T-helper 17 cell (primary cell): ENCODE data around the gene NDST1. TPM values are rescaled to one million over a fixed set of nuclear protein-coding genes. Genes with fewer than 3 reads are reported as not detected.

Experiments used
- ATAC-seq: fragments of 150-1000 bp; cut with Tn5 transposase; 2 replicates; pipeline ENCODE4 v1.10.0; 2021; ENCODE audit warnings: mild to moderate bottlenecking, moderate library complexity
- DNase-seq, 3 donors: peaks; one replicate each; pipeline versions ENCODE4 v3.0.0 to v3.0.0-alpha.2; 2020 to 2021
- H3K9me3 ChIP-seq: one replicate; pipeline ENCODE4 v1.7.0; 2013; ENCODE audit warnings: low read length, mild to moderate bottlenecking; ENCODE audit not compliant: control insufficient read depth, poor library complexity, severe bottlenecking
- H3K27ac Mint-ChIP-seq: one replicate; pipeline ENCODE4 v1.8.0; 2022; ENCODE audit warnings: mild to moderate bottlenecking, moderate library complexity, mixed read lengths
- H3K27me3 Mint-ChIP-seq: one replicate; pipeline ENCODE4 v1.8.0; 2022; ENCODE audit warnings: mixed read lengths
- H3K36me3 Mint-ChIP-seq: one replicate; pipeline ENCODE4 v1.8.0; 2022; ENCODE audit warnings: low read depth, mixed read lengths
- H3K4me1 Mint-ChIP-seq: one replicate; pipeline ENCODE4 v1.8.0; 2022; ENCODE audit warnings: mild to moderate bottlenecking, mixed read lengths
- H3K4me3 Mint-ChIP-seq: one replicate; pipeline ENCODE4 v1.8.0; 2022; ENCODE audit warnings: mild to moderate bottlenecking, moderate library complexity, mixed read lengths
- total RNA-seq, 4 donors: library from RNA in 2 of 4; stranded (reverse) in 2 of 4; gene quantifications; one replicate each; pipeline ENCODE4 v1.2.3 and lab custom pipeline; 2022 to 2026

The NDST1 gene
- total RNA-seq, 2 donors from 2014 or later: 2.2 to 13.7 TPM

DNA sequence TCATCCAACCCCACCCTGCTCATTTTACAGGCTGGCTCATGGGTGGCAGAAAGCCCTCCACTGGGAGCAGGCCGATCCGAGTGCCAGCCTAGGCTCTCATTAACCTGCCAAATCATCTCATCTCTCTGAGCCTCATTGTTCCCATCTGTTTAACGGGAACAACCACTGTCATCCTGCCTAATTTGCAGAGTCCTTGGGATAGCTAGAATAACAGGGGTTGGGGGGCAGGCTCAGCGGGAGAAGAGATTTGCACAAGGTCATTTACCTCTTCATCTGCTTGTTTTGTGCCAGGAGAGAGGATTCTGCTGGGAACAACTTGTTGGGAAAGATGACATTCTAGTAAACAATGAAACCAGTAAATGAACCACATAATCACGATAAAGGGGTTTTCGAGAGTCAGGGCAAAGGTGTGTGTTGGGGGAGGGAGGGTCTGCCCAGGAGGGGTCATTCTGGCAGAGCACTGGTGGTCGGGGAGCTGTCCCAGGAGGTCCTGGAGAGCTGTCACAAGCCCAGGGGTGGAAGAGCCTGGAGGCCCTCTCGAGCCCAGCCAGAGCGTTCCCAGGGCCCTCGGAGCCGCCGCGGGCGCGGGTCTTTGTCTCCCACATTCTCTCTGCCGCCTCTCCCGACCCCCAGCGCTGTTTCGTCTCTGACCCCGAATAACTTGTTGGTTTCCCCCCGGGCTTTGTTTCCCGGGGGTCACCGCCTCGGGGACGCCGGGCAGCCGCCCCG lies 22.8 kb upstream of the NDST1 start:
- Mint-ChIP-seq H3K4me1 (peaks cover 17% of the 10 kb centered on the region), H3K4me3 (peak overlapping the region; percentile 86), H3K27ac (peak overlapping the region; percentile 8), H3K27me3 (peaks cover 33% of the 10 kb centered on the region), H3K36me3 (peaks cover 6% of the 10 kb centered on the region)
- ATAC-seq (no peak), DNase-seq (no peak)
- no peaks in the 10 kb centered on the region for H3K9me3 ChIP-seq

GRCh38 chr5:150485693-150486401 lies 22.1 kb upstream of the NDST1 start:
- Mint-ChIP-seq H3K4me3 (peak overlapping the region; percentile 86), H3K36me3 (peaks cover 6% of the 10 kb centered on the region), H3K27ac (no peak overlapping the region), H3K4me1 (peaks cover 17% of the 10 kb centered on the region), H3K27me3 (peaks cover 37% of the 10 kb centered on the region)
- ATAC-seq (peak; percentile 22), DNase-seq (peak; percentile 10 to 13 (median 13))
- H3K9me3 ChIP-seq: no peaks in the 10 kb centered on the region

- peak overlapping the region; percentile 72 for H3K27ac Mint-ChIP-seq
- H3K4me1 Mint-ChIP-seq: peaks cover 19% of the 10 kb centered on the region
- peak overlapping the region; percentile 80 for H3K4me3 Mint-ChIP-seq
- ATAC-seq (peak; percentile 59), DNase-seq (peak; percentile 20 to 35 (median 29))
- H3K27me3 Mint-ChIP-seq: peaks cover 42% of the 10 kb centered on the region
- no peaks in the 10 kb centered on the region for H3K9me3 ChIP-seq
- H3K36me3 Mint-ChIP-seq: peaks cover 6% of the 10 kb centered on the region
Measured at GRCh38 chr5:150486402-150487198, 21.3 kb upstream of the NDST1 start.

- H3K9me3 ChIP-seq: no peaks in the 10 kb centered on the region
- Mint-ChIP-seq H3K27ac (peak overlapping the region; percentile 72), H3K36me3 (peaks cover 6% of the 10 kb centered on the region), H3K4me3 (peak overlapping the region; percentile 80), H3K4me1 (peaks cover 23% of the 10 kb centered on the region), H3K27me3 (peaks cover 48% of the 10 kb centered on the region)
- DNase-seq (no peak), ATAC-seq (no peak)
Measured at GRCh38 chr5:150487199-150488061, 20.5 kb upstream of the NDST1 start.

DNA sequence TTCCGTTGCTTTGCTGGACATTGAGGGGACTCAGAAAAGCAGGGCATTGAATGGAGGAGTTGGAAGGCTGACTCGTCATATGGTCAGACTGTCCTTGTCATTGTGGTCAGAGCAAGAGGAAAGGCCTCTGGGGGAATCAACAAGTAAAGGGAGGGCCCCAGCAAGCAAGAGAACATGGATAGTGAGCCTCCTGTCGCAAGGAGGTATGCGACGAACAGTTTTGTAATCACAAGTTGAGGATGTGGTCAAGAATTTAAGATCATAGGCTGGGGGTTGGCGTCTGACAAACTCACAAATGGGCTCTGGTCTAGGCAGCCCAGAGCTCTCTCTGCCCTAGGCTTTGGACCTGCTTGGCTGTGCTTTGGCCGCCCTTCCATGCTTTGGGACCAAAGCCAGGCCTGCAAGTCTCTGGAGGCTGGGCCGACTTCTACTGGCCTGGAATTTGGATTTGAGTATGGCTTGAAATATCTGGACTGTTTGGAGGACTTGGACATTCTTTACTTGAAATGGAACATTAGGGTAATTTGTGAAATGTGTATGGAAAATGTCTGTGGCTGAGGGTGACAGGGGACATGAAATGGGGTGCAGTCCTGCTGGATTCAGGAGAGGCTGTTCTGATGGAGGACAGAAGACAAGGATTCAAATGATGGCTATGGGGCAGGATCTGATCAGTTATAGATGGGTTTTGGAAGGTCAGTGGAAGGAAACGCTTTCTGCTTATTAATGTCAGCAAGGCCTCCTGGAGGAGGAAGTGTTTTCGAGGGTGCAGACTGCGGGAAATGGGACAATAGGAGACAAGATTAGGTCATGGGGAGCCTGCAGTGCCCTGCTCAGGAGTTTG lies 19.2 kb upstream of the NDST1 start:
- H3K9me3 ChIP-seq: no peaks in the 10 kb centered on the region
- peak overlapping the region; percentile 9 for H3K4me3 Mint-ChIP-seq
- peaks cover 48% of the 10 kb centered on the region for H3K27me3 Mint-ChIP-seq
- peaks cover 23% of the 10 kb centered on the region for H3K4me1 Mint-ChIP-seq
- DNase-seq: no peak
- ATAC-seq: peak; percentile 26
- H3K27ac Mint-ChIP-seq: no peak overlapping the region
- peaks cover 6% of the 10 kb centered on the region for H3K36me3 Mint-ChIP-seq

- Mint-ChIP-seq H3K4me3 (no peak overlapping the region), H3K36me3 (peaks cover 6% of the 10 kb centered on the region), H3K4me1 (peaks cover 23% of the 10 kb centered on the region), H3K27me3 (peaks cover 48% of the 10 kb centered on the region), H3K27ac (no peak overlapping the region)
- ATAC-seq: peak; percentile 46
- H3K9me3 ChIP-seq: no peaks in the 10 kb centered on the region
- no peak for DNase-seq
Measured at GRCh38 chr5:150489360-150490295, 18.3 kb upstream of the NDST1 start.

GRCh38 chr5:150490296-150490669 lies 17.6 kb upstream of the NDST1 start:
- no peaks in the 10 kb centered on the region for H3K9me3 ChIP-seq
- peaks cover 6% of the 10 kb centered on the region for H3K36me3 Mint-ChIP-seq
- no peak overlapping the region for H3K27ac Mint-ChIP-seq
- peaks cover 43% of the 10 kb centered on the region for H3K27me3 Mint-ChIP-seq
- H3K4me3 Mint-ChIP-seq: no peak overlapping the region
- H3K4me1 Mint-ChIP-seq: peaks cover 19% of the 10 kb centered on the region
- ATAC-seq: no peak
- no peak for DNase-seq

DNA sequence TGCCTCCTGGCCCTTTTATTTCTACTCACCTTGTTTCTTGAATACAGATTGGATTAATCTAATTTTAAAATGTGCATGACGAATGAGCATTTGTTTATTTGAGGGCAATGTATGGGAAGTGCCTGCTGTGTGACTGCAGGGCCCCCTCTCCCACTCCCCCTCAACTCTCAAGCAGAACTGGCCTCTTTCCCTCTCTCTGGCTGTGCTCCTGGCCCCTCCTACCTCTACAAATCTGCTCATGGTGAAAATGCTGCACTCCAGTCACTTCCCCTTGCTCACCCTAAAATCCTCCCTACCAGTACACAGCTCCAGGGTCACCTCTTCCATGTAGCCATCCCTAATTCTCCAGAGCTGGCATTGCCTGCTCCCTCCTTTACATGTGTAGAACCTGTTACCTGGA lies 17.2 kb upstream of the NDST1 start:
- Mint-ChIP-seq H3K27ac (no peak overlapping the region), H3K36me3 (peaks cover 6% of the 10 kb centered on the region), H3K27me3 (peaks cover 43% of the 10 kb centered on the region), H3K4me1 (peaks cover 19% of the 10 kb centered on the region), H3K4me3 (peak overlapping the region; percentile 49)
- DNase-seq (no peak), ATAC-seq (no peak)
- H3K9me3 ChIP-seq: no peaks in the 10 kb centered on the region

DNA sequence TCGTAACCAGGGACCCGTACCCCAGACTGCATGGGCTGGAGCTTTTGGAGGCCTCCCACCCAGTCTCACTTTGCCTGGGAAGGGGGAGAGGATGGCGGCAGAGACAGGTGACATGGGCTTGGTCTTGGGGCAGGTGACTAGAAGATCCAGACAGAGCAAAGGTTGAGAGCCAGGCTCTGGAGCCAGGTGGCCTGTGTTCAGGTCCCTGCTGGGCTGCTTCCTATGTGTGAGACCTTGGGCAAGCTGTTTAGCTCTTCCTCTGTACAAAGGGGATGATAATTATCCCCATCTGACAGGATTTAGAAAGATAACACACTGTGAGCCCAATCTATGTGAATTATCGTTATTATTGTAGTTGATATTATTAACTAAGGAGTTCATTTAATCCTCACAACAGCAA lies 16.1 kb upstream of the NDST1 start:
- H3K27me3 Mint-ChIP-seq: peaks cover 43% of the 10 kb centered on the region
- H3K36me3 Mint-ChIP-seq: peaks cover 6% of the 10 kb centered on the region
- no peak overlapping the region for H3K4me3 Mint-ChIP-seq
- H3K9me3 ChIP-seq: no peaks in the 10 kb centered on the region
- peaks cover 19% of the 10 kb centered on the region for H3K4me1 Mint-ChIP-seq
- no peak overlapping the region for H3K27ac Mint-ChIP-seq
- DNase-seq (no peak), ATAC-seq (no peak)

- Mint-ChIP-seq H3K36me3 (peaks cover 4% of the 10 kb centered on the region), H3K4me3 (no peak overlapping the region), H3K27ac (no peak overlapping the region), H3K27me3 (peaks cover 36% of the 10 kb centered on the region), H3K4me1 (peaks cover 15% of the 10 kb centered on the region)
- ATAC-seq (no peak), DNase-seq (no peak)
- no peaks in the 10 kb centered on the region for H3K9me3 ChIP-seq
Measured at GRCh38 chr5:150492621-150493020, 15.3 kb upstream of the NDST1 start.

DNA sequence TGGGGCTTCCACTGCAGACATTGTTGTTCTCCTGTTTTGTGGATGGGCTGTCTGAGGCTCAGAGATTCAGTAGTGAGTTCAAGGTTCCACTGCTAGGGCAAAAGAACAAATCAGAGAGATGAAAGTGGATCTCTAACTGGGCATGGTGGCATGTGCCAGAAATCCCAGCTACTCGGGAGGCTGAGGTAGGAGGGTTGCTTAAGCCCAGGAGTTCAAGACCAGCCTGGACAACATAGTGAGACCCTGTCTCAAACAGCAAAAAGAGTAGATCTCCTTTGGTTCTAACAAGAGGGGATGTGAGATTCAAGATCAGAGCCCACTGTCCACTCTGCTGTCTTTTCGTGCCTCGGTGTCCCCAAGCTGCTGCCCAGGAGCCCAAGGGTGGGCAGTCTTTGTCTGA lies 11.8 kb upstream of the NDST1 start:
- Mint-ChIP-seq H3K36me3 (no peaks in the 10 kb centered on the region), H3K27me3 (peaks cover 16% of the 10 kb centered on the region), H3K4me3 (no peak overlapping the region), H3K27ac (no peak overlapping the region), H3K4me1 (peaks cover 7% of the 10 kb centered on the region)
- DNase-seq: no peak
- H3K9me3 ChIP-seq: no peaks in the 10 kb centered on the region
- ATAC-seq: no peak
